Keratinocyte (primary cell): ENCODE measurements around the gene MAPRE2. TPM values are rescaled to one million over a fixed set of nuclear protein-coding genes. Genes with fewer than 3 reads are reported as not detected.

ENCODE experiments used
- DNase-seq: peaks from one replicate; pipeline ENCODE4 v3.0.0-alpha.2; 2011; ENCODE audit warnings: low read depth, missing footprints, low spot score
- FAIRE-seq: peaks from 2 replicates; lab custom pipeline; 2011; peaks lifted over from hg19 to GRCh38; lab: Jason Lieb, UNC
- H2AFZ ChIP-seq: 2 replicates; pipeline ENCODE4 v1.6.0; 2012; ENCODE audit warnings: low read length, control low read depth, inconsistent platforms; ENCODE audit not compliant: control insufficient read depth
- H3K27ac ChIP-seq: 2 replicates; pipeline ENCODE4 v1.5.1; 2011; ENCODE audit warnings: low read length; ENCODE audit not compliant: control insufficient read depth, insufficient read depth
- H3K27me3 ChIP-seq: 3 replicates; pipeline ENCODE4 v1.6.0; 2011; ENCODE audit warnings: low read length; ENCODE audit not compliant: control insufficient read depth, insufficient read depth; ENCODE audit errors: extremely low read depth
- H3K36me3 ChIP-seq, 2 experiments: 2 replicates in 1 of 2; 3 replicates in 1 of 2; pipeline ENCODE4 v1.5.1; 2011; ENCODE audit warnings: low read length in 2 of 2, mild to moderate bottlenecking in 1 of 2; ENCODE audit not compliant: control insufficient read depth in 2 of 2, insufficient read depth in 2 of 2; ENCODE audit errors: extremely low read depth in 1 of 2
- H3K4me1 ChIP-seq: 3 replicates; pipeline ENCODE4 v1.5.1; 2011; ENCODE audit warnings: low read length; ENCODE audit not compliant: control insufficient read depth, insufficient read depth; ENCODE audit errors: extremely low read depth
- H3K4me2 ChIP-seq: 3 replicates; pipeline ENCODE4 v1.6.0; 2011; ENCODE audit warnings: low read depth, low read length; ENCODE audit not compliant: control insufficient read depth, insufficient read depth; ENCODE audit errors: extremely low read depth
- H3K4me3 ChIP-seq, 3 experiments: fragments of 200-600 bp in 1 of 3; sonication (generic) in 1 of 3; 2 replicates in 2 of 3; 3 replicates in 1 of 3; pipeline ENCODE4 v1.5.1; 2011 to 2016; ENCODE audit warnings: low read length in 3 of 3, mild to moderate bottlenecking in 3 of 3, control low read depth in 2 of 3, inconsistent platforms in 1 of 3, low read depth in 1 of 3, mixed read lengths in 1 of 3, mixed run types in 1 of 3, moderate library complexity in 1 of 3; ENCODE audit not compliant: control insufficient read depth in 2 of 3, insufficient read depth in 2 of 3; ENCODE audit errors: extremely low read depth in 1 of 3
- H3K79me2 ChIP-seq: 2 replicates; pipeline ENCODE4 v1.6.0; 2012; ENCODE audit warnings: low read length; ENCODE audit not compliant: control insufficient read depth, insufficient read depth
- H3K9ac ChIP-seq: 3 replicates; pipeline ENCODE4 v1.6.0; 2011; ENCODE audit warnings: low read length; ENCODE audit not compliant: control insufficient read depth, insufficient read depth; ENCODE audit errors: extremely low read depth
- H3K9me1 ChIP-seq: 3 replicates; pipeline ENCODE4 v1.6.0; 2011; ENCODE audit warnings: low read length; ENCODE audit not compliant: control insufficient read depth, insufficient read depth; ENCODE audit errors: extremely low read depth
- H3K9me3 ChIP-seq: 2 replicates; pipeline ENCODE4 v1.5.1; 2012; ENCODE audit warnings: low read depth, low read length; ENCODE audit not compliant: control insufficient read depth
- H4K20me1 ChIP-seq: 3 replicates; pipeline ENCODE4 v1.6.0; 2011; ENCODE audit warnings: low read length; ENCODE audit not compliant: control insufficient read depth, insufficient read depth; ENCODE audit errors: extremely low read depth
- CTCF ChIP-seq, 3 experiments: IDR thresholded peaks in 1 of 3; conservative IDR thresholded peaks in 1 of 3; optimal IDR thresholded peaks in 1 of 3; 2 replicates in 2 of 3; 3 replicates in 1 of 3; pipeline versions ENCODE3 to v1.5.1; 2011; ENCODE audit warnings: low read length in 3 of 3, mild to moderate bottlenecking in 3 of 3, moderate library complexity in 2 of 3, control low read depth in 1 of 3, inconsistent platforms in 1 of 3; ENCODE audit not compliant: insufficient read depth in 2 of 3; ENCODE audit errors: extremely low read depth in 1 of 3
- EZH2 ChIP-seq: IDR thresholded peaks from one replicate; pipeline ENCODE4 v1.6.1; 2012; ENCODE audit warnings: inconsistent platforms, mild to moderate bottlenecking, low read length, moderate library complexity
- dilution Hi-C: fragments of 300-500 bp; cut with MboI; formaldehyde crosslinking; loops from one replicate; pipeline ENCODE4 v1.7.0; 2020; ENCODE audit warnings: low sequenced_read_pairs; ENCODE audit not compliant: extremely low pct_ligation_motif_present
- polyA plus RNA-seq, 5 experiments: library from polyadenylated mRNA; depleted of rRNA in 3 of 5; stranded (reverse) in 3 of 5; stranded (forward) in 1 of 5; unstranded in 1 of 5; fragments of >200 nt; gene quantifications; 1 replicate in 1 of 5; 2 replicates in 3 of 5; 3 replicates in 1 of 5; pipeline versions ENCODE4 v1.2.1 to v1.2.3, GENCODE V29; 2011 to 2012; ENCODE audit warnings: missing spikeins in 2 of 5, low read depth in 1 of 5, low replicate concordance in 1 of 5

MAPRE2 gene
- polyA plus RNA-seq, 1 donor (not counting 4 experiments of a cell fraction or from before 2014, with no cell fraction given) = 14.2 TPM

- Histone ChIP-seq H3K27me3 (no peaks in the 10 kb centered on the region), H3K4me2 (no peak overlapping the region), H4K20me1 (no peaks in the 10 kb centered on the region), H3K4me1 (no peaks in the 10 kb centered on the region), H2AFZ (no peak overlapping the region), H3K9me1 (no peaks in the 10 kb centered on the region), H3K9me3 (no peaks in the 10 kb centered on the region), H3K27ac (no peak overlapping the region), H3K36me3 (no peaks in the 10 kb centered on the region), H3K79me2 (no peaks in the 10 kb centered on the region), H3K4me3 (no peak overlapping the region), H3K9ac (no peak overlapping the region)
- DNase-seq (no peak), FAIRE-seq (no peak)
- TF ChIP-seq EZH2 (no peak), CTCF (optimal IDR thresholded peaks at IDR 0.05 in 1 of 3, IDR thresholded peaks at IDR 0.05 in 1 of 3, conservative IDR thresholded peaks at IDR 0.05 in 1 of 3; ENCODE audit: extremely low read depth in 1 of 3, insufficient read depth in 2 of 3, low read length in 3 of 3) (no peak)
- dilution Hi-C loops = no loop called here
These were observed 137.0 kb downstream of the MAPRE2 start for GRCh38 chr18:35178260-35178659.

GRCh38 chr18:35179906-35180305 lies 138.7 kb downstream of the MAPRE2 start:
- H2AFZ ChIP-seq = no peak overlapping the region
- no peak overlapping the region for H3K27ac ChIP-seq
- H3K27me3 ChIP-seq = no peaks in the 10 kb centered on the region
- H3K9ac ChIP-seq = no peak overlapping the region
- dilution Hi-C loops = no loop called here
- H4K20me1 ChIP-seq = no peaks in the 10 kb centered on the region
- H3K4me2 ChIP-seq = no peak overlapping the region
- H3K36me3 ChIP-seq = no peaks in the 10 kb centered on the region
- no peaks in the 10 kb centered on the region for H3K9me1 ChIP-seq
- FAIRE-seq = no peak
- DNase-seq = no peak
- H3K4me1 ChIP-seq = no peaks in the 10 kb centered on the region
- no peak for TF ChIP-seq EZH2
- no peak for TF ChIP-seq CTCF (optimal IDR thresholded peaks at IDR 0.05 in 1 of 3, IDR thresholded peaks at IDR 0.05 in 1 of 3, conservative IDR thresholded peaks at IDR 0.05 in 1 of 3; ENCODE audit: extremely low read depth in 1 of 3, insufficient read depth in 2 of 3, low read length in 3 of 3)
- H3K4me3 ChIP-seq = no peak overlapping the region
- no peaks in the 10 kb centered on the region for H3K9me3 ChIP-seq
- H3K79me2 ChIP-seq = no peaks in the 10 kb centered on the region
